Stimulated activated CD8-positive, alpha-beta memory T cell treated with anti-CD3 and anti-CD28 coated beads, Interleukin-15, amount 100 ng/mL, for 1 hour (primary cell): ENCODE results near the gene TLCD1.
A peak's percentile ranks its signal among the peaks of the same experiment; 100 is the strongest.

Experiments used
- DNase-seq: peaks from one replicate; pipeline ENCODE4 v3.0.0-alpha.2; 2020; ENCODE audit warnings: low read depth

Gene TLCD1, protein sequence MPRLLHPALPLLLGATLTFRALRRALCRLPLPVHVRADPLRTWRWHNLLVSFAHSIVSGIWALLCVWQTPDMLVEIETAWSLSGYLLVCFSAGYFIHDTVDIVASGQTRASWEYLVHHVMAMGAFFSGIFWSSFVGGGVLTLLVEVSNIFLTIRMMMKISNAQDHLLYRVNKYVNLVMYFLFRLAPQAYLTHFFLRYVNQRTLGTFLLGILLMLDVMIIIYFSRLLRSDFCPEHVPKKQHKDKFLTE

DNA sequence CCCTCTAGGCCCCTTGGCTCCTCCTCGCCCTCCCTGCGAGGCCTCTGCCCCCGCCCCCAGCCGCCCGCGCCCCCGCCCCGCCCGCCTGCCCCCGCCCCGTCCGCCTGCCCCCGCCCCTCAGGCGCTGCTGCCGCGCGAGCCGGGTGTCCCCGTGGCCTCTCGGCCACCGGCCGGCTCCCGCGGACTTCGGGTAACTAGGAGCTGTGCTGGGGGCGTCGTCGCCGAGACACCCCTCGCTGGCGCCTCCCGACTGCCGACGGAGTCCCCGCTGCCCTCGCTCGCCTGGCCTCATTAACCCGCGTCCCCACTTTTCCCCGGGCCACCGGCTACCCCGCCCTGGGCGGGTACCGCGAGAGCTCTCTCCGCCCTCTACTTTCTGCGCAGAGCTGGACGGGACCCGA, at the start of gene TLCD1:
Gene TLCD1, minus strand, starts transcription at position 8 of the 401 bp plus-strand sequence. CDS start 136 bp downstream, outside the sequence.
- no peak for DNase-seq

DNA sequence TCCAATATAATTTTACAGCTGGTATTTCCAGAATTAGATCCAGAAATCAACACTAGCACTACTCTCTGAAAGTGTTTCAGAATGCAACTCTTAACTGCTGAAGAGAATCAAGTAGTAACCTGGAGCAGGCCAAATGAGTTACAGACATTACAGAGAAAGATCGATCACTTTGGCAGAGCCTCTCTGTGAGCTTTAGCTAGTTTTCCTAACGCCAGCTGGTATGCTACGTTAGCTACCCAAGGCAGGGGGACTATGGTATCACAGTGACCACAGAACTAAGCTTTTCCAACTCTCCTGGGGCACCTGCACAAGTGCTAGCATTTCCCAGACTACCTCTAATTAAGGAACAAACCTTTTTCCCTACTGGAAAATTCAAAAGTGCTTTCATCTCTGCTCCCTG, 48.2 kb upstream of the TLCD1 start:
- DNase-seq = no peak

DNA sequence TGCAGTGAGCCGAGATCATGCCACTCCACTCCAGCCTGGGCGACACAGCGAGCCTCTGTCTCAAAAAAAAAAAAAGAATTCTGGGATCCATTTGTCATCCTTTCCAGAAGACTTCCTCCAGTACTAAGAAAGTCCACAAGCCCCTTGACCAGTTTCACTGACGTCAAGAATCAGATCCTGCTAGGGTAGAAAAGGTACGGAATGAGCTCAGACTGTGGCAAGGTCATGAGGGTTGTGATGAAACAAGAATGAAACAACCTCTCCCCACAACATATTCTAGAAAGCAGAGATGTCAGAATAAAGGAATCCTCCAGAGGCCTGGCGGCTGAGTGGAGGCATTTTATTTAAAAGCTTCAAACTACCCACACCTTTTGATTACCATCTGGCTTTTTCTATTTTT, 47.7 kb upstream of the TLCD1 start:
- no peak for DNase-seq

DNA sequence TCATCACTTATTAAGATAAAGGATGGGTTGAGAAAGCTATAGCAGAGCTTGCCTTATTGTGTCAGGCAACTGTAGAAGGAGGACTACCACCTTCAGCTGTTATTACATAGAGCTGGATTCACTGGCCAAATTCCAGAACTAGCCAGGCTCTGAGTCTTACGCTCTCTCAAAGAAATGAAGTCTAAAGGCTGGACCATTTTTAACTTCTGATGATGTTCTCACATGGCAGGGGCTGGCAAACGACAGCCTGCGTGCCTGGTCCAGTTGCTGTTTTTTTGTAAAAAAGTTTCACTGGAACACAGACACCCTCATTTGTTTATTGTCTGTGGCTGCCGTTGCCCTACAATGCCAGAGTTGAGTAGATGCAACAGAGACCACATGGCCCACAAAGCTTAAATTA, 39.0 kb upstream of the TLCD1 start:
- no peak for DNase-seq

DNA sequence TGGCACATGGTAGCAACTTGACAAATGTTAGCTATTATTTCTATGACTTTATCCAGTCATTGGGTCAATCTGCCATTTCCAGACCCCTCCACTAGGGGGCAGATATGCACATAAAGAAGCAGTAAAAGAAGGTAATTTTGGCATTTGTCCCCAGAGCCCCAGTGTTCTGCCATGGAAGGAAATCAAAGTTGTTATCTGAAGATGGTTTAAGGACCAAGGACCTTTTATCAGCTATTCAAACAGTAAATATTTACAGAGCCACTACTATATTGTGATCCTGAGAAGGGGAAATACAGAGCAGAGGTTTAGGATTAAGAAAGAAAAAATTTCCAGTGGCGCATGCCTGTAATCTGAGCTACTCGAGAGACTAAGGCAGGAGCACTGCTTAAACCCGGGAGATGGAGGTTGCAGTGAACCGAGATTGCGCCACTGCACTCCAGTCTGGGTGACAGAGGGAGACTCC, 37.8 kb upstream of the TLCD1 start:
- peak; percentile 63 for DNase-seq

DNA sequence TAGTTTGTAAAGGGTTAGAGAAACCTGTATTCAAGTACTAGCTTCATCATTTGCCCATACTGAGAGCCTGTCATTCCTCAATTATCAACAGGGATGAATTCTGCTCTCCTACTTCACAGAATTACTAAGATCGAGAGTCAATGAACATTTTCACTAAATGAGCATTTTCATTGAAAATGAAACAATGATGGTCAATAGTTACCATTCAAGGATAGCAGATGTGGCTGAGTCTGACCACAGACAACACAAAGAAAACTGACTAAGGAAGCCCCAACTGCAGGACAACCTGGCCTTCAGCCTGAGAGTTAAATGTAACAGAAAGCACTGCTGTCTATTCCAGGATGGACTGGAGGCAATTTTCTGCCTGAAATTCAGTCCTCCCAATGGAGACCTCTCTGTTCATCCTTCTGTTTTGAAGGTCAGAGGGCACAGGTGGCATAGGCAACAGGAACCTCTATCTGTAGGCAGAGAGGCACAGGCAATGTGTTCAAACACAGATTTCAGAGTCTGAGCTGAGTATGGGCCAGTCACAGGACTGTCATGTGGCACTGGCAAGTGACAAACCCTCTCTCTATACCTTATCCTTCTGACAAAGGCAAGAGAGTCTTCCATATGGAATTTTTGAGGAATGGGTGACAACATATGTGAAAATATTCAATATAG, 37.2 kb upstream of the TLCD1 start:
- no peak for DNase-seq

DNA sequence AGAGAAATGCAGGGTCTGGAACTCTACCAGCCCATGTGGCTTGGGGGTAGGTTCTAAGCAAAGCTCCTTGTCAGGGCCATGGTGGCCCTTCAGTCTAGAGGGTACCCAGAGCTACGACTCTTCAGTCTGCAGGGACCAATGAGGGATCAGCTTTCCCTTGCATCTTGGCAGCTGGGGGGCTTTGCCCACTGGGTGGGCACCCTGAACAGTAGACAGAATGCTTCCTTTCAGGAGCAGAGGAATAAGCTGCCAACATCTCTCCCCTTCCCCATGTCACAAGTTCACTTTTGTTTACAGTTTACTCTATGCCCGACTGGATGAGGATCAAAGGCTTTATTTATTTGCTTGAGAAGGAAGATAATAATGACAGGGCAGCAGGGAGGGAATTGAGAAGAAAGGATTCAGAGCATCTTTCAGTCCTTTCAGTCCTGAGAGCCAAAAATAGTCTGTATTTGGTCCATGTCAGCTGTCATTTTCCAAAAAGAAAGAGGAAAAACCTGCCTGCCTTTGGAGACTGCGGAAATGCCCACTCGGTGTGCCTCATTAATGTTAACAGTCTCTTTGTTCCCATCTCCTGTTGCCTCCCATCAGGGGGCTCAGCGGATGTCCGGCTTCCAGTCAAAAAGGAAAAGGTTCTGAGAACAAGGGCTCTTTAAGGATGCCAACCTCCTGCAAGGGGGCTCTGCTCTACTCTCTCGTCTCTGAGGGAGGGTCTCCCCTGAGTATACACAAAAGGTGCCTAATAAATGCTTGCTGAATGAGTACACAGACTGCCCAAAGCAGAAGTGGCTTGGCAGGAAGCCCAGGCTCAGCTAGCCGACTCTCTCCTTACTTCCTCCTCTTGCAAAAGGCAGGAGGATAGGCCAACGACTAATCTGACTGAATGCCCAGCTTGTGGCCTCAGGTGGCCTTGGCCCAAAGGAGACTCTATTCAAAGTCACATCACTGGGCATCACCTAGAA, 34.8 kb upstream of the TLCD1 start:
- no peak for DNase-seq

DNA sequence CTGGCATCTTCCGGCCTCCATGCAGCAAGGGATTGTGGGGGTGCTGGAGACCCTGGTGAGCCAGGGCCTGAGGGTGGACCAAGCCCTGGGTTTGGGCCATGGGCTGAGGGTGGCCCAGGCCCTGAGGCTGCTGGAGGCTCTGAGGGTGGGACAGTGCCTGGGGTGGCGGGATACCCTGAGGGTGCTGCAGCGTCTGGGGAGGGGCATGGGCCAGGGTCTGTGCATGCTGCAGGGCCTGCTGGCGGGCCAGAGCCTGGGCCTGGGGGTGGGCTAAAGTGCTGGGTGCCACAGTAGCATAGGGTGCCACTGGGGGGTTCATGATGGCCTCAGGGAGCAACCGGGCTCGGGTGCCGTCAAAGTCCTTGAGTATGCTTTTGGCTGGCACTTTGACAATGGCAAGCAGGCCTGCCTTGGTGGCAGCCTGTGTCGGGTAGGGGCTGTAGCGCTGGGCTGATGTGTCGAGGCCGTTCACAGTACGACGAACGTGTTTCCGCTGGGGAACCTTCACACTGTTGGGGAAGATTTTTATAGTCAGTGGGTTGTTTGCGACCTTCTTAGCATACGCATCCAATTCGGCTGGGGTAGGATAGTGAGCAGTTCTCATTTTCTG, 33.3 kb upstream of the TLCD1 start:
- DNase-seq = no peak

DNA sequence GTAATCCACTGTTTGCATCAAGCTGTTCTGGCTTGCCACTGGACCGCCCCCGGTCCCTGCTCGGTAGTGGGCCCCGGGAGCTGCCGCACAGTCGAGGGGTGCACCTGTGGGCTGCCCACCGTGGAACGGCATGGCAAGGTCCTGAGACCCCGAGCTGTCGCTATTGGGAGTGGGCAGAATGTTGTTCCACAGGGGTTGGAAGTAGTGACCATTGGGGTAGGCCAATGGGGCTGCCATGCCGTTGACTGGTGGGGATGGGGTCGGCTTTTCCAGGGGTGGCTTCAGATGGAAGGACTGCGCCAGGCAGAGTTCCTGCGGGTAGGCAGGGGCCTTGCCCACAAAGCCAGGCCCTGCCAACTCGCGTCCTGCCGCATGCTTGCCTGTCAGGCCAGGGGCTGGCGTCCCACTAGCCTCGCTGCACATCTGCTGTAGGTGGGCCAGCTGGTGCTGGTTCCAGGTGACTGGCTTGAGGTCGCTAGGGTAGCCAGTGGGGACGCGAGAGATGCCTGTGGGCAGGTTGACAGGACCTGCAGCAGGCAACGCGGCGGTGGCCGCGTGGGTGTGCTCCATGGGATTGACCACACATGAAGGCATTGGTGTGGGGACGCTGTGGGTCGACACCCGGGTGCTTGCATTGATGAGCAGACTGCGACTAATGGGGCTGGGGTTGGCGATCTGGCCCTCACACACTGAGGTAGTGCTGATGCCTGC, 32.5 kb upstream of the TLCD1 start:
- DNase-seq = no peak

DNA sequence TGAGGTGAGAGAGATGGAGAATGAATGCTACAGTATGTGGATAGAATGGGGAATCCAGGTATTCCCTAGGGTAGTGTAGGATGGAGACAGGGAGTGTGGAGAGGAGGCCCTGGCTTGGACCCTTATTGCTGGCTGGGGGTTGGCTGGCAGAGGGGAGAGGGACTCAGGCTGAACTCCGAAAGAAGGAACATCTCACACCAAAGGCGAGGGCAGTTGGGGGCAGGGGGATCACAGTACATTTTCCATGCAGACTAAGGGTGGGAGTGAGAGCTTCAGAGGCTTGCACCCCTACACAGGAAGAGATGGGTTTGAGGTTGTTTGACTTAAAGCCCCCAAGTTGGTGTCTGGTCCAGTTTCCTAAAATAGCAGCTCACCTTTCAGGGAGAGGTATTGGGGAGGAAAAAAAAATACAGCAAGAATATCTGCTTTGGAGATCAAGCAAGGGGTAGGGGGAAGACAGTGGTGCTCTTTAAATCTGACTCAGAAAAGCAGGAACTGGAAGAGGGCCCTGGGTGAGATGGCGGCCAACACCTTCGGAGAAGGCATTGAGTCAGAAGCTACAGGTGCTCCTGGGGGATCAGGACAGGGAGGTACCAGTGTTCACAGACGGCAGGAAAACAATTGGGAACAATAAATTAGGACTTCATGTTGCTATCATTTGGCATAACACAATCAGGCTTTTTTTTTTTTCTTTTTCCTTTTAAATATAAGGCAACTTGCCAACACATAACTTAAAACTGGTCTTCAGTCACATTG, 30.2 kb upstream of the TLCD1 start:
- DNase-seq = no peak

DNA sequence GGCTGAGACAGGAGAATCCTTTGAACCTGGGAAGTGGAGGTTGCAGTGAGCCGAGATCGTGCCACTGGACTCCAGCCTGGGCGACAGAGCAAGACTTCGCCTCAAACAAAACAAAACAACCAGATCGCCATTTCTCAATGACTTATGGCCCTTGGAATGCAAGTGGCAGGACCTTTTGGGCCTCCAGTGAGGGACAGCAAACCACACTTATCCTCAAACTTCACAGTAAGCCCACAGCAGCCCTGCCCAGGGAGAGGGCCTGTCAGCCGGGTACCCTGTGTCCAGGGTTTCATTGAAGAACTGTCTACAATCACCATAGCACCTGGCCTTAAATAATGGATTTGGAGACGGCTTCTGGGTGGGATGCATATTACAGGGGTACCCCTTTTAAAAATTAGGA, 29.5 kb upstream of the TLCD1 start:
- no peak for DNase-seq

DNA sequence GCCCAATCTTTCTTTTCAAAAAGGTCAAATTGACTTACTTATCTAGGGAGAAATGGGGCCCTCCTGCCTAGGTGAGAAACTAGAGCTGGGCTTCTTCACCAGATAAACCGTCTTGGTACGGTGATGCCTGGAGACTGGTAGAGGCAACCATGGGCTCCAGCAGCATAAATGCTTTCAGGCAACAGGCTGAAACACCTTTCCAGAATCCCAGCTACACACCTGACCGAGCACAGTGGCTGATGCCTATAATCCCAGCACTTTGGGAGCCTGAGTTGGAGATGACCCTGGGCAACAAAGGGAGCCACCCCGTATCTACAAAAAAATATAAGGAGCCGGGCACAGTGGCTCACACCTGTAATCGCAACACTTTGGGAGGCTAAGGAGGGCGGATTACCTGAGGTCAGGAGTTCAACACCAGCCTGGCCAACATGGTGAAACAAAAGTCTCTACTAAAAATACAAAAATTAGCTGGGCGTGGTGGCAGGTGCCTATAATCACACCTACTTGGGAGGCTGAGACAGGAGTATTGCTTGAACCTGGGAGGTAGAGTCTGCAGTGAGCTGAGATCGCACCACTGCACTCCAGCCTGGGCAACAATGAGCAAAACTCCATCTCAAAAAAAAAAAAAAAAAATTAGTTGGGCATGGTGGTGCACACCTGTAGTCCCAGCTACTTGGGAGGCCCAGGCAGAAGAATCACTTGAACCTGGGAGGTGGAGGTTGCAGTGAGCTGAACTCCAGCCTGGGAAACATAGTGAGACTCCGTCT, 25.8 kb upstream of the TLCD1 start:
- DNase-seq = no peak

DNA sequence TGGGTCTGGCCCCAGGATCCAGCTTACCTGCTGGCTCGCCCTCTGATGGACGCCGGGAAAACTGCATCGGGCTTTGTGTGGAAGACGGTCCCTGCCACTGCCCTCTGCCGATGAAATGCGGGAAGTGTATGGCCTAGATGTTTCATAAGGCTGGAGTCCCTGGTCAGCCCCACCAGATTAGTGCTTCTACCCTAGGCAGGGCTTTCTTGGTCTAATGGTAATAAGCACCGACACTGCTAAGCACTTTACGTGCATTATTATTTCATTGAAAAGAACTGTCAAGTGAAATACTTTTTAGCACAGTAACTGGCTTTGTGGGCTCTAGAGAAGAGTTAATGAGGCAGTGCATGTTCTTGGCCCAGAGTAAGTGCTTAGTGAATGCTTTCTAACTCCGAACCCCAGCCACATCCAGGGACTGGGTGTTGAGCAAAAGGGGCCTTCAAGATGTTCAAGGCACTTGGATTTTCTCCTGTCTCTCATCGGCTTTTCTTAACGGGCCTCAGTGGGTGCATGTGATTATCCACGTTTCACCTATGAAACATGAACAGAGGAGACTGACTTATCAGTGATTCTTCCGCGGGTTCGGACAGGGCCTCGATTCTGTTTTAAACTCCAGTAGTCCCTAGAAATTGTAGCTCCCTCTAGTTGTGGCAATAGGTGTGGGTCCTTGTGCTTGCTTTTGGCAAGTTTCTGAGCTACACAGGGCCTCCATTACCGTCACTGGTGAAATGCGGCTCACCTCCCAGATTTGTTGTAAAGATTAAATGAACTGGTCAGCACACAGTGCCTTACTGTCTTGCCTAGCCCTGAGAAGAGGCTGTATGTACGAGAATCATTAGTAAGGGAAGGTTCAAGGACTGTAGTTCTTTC, 24.4 kb upstream of the TLCD1 start:
- peak; percentile 83 for DNase-seq

DNA sequence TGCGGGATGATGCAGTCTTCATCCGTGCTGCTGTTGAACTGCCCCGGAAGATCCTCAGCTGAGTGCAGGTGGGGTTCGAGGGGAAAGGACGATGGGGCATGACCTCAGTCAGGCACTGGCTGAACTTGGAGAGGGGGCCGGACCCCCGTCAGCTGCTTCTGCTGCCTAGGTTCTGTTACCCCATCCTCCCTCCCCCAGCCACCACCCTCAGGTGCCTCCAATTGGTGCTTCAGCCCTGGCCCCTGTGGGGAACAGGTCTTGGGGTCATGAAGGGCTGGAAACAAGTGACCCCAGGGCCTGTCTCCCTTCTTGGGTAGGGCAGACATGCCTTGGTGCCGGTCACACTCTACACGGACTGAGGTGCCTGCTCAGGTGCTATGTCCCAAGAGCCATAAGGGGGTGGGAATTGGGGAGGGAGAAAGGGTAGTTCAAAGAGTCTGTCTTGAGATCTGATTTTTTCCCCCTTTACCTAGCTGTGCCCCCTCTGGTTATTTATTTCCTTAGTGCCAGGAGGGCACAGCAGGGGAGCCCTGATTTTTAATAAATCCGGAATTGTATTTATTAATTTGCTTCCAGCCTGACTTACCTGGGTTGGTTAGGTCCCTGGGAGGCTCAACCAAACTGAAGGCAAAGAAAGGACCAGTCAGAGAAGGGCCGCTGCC, 23.6 kb upstream of the TLCD1 start:
- DNase-seq = no peak

DNA sequence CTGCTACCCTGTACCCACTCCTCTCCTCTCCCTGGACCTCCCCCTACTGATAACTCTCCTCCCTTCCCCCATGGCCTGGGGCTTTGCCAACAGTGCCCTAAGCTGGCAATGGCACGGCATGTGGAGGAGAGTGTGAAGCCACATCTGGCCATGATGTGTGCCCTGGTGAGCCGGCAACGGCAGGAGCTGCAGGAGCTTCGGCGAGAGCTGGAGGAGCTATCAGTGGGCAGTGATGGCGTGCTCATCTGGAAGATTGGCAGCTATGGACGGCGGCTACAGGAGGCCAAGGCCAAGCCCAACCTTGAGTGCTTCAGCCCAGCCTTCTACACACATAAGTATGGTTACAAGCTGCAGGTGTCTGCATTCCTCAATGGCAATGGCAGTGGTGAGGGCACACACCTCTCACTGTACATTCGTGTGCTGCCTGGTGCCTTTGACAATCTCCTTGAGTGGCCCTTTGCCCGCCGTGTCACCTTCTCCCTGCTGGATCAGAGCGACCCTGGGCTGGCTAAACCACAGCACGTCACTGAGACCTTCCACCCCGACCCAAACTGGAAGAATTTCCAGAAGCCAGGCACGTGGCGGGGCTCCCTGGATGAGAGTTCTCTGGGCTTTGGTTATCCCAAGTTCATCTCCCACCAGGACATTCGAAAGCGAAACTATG, 23.0 kb upstream of the TLCD1 start:
- no peak for DNase-seq

DNA sequence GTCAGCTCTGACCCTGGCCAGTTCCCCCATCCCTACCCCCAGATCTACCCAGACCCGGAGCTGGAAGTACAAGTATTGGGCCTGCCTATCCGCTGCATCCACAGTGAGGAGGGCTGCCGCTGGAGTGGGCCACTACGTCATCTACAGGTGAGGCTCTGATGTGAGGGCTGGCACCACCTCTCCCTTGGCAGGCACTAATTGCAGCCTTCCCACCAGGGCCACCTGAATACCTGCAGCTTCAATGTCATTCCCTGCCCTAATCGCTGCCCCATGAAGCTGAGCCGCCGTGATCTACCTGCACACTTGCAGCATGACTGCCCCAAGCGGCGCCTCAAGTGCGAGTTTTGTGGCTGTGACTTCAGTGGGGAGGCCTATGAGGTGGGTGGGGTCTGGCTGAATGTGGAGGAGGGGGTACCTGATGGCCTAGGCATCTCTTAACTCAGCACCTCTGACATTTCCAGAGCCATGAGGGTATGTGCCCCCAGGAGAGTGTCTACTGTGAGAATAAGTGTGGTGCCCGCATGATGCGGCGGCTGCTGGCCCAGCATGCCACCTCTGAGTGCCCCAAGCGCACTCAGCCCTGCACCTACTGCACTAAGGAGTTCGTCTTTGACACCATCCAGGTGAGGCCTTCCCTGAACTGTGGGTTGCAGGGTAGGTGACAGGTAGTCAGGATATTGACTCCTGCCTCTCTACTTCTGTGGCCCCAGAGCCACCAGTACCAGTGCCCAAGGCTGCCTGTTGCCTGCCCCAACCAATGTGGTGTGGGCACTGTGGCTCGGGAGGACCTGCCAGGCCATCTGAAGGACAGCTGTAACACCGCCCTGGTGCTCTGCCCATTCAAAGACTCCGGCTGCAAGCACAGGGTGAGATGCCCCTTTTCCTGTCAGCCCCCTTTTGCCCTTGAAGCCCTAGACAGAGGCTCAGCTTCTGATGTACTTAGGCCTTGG, 22.0 kb upstream of the TLCD1 start:
- no peak for DNase-seq
